Neural cell (in vitro differentiated cells): Measurements from ENCODE around the gene PRSS33.

Experiments
- EP300 ChIP-seq: fragments of 450-650 bp; conservative IDR thresholded peaks from 2 replicates; pipeline ENCODE4 v1.6.1; 2014; ENCODE audit warnings: antibody characterized with exemption, mild to moderate bottlenecking, moderate library complexity; ENCODE audit not compliant: poor library complexity, severe bottlenecking
- EZH2 ChIP-seq: fragments of 200-600, 300-800 bp; shearing (Covaris generic), sonication (generic); IDR thresholded peaks from 2 replicates; pipeline ENCODE4 v1.6.1; 2014; ENCODE audit warnings: antibody characterized with exemption, low read length, borderline replicate concordance, mild to moderate bottlenecking; ENCODE audit not compliant: insufficient read depth, poor library complexity, severe bottlenecking
- POLR2AphosphoS5 ChIP-seq: IDR thresholded peaks from 2 replicates; pipeline ENCODE4 v1.6.1; 2012
- RAD21 ChIP-seq: fragments of 450-650 bp; conservative IDR thresholded peaks from 2 replicates; pipeline ENCODE4 v1.6.1; 2014; ENCODE audit warnings: antibody characterized with exemption, mild to moderate bottlenecking, moderate library complexity
- SMC3 ChIP-seq: fragments of 450-650 bp; conservative IDR thresholded peaks from 2 replicates; pipeline ENCODE4 v1.6.1; 2014; ENCODE audit warnings: antibody characterized with exemption, mild to moderate bottlenecking, moderate library complexity; ENCODE audit not compliant: poor library complexity
- TAF1 ChIP-seq: IDR thresholded peaks from 2 replicates; pipeline ENCODE4 v1.6.1; 2012; ENCODE audit warnings: low read depth
- TF ChIP-seq, protein P1 (sequence below): fragments of 450-650 bp; IDR thresholded peaks from 2 replicates; pipeline ENCODE4 v1.5.1; 2014; ENCODE audit warnings: antibody characterized with exemption, mild to moderate bottlenecking, moderate library complexity; ENCODE audit not compliant: poor library complexity, severe bottlenecking
- TF ChIP-seq, protein P2 (sequence below): IDR thresholded peaks from 2 replicates; pipeline ENCODE4 v1.6.1; 2012; ENCODE audit warnings: borderline replicate concordance

DNA sequence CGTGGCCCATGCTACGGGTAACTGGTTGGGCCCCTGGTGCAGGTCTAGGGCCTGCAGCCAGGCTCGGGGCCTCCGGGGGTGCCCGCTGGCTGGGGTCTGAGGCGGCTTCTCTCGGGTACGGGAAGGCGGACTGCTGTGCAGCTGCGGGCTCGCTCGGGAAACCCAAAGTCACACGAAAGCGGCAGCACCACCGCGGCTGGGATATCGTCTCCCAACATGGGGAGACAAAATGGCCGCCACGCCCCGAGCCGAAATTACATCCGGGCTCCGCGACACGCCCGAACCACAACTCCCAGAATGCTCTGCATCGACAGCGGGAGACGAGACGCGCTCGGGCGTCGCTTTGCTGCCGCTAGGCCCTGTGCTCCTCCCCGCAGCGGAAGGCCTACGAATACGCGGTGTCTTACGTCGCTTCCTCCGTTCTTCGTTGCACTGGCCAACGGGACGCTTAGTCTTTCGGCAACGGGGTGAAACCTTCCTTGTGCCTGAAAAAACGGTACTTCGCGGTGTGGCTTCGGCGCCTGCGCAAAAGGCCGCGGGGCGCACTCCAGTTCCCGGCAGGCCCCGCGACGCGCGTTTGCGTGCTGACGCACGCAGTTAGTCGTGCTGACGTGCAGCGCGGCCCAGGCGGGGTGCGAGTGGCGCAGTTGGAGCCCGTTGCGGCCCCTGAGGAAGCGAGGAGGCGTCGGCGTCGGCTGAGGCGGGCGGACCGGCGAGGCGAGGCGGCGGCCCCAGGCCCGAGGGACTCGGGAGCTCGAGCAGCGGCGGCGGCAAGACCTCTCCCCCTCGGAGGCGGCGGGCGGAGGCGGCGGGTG is 35.1 kb downstream of the PRSS33 start, which contains the start of gene SRRM2:
- TF ChIP-seq POLR2AphosphoS5 (peak; percentile 97), SMC3 (no peak), RAD21 (no peak), EP300 (peak; percentile 78), EZH2 (no peak), TAF1 (peak; percentile 78)
- TF ChIP-seq, protein P1, sequence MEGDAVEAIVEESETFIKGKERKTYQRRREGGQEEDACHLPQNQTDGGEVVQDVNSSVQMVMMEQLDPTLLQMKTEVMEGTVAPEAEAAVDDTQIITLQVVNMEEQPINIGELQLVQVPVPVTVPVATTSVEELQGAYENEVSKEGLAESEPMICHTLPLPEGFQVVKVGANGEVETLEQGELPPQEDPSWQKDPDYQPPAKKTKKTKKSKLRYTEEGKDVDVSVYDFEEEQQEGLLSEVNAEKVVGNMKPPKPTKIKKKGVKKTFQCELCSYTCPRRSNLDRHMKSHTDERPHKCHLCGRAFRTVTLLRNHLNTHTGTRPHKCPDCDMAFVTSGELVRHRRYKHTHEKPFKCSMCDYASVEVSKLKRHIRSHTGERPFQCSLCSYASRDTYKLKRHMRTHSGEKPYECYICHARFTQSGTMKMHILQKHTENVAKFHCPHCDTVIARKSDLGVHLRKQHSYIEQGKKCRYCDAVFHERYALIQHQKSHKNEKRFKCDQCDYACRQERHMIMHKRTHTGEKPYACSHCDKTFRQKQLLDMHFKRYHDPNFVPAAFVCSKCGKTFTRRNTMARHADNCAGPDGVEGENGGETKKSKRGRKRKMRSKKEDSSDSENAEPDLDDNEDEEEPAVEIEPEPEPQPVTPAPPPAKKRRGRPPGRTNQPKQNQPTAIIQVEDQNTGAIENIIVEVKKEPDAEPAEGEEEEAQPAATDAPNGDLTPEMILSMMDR, result peak; percentile 28
- TF ChIP-seq, protein P2, sequence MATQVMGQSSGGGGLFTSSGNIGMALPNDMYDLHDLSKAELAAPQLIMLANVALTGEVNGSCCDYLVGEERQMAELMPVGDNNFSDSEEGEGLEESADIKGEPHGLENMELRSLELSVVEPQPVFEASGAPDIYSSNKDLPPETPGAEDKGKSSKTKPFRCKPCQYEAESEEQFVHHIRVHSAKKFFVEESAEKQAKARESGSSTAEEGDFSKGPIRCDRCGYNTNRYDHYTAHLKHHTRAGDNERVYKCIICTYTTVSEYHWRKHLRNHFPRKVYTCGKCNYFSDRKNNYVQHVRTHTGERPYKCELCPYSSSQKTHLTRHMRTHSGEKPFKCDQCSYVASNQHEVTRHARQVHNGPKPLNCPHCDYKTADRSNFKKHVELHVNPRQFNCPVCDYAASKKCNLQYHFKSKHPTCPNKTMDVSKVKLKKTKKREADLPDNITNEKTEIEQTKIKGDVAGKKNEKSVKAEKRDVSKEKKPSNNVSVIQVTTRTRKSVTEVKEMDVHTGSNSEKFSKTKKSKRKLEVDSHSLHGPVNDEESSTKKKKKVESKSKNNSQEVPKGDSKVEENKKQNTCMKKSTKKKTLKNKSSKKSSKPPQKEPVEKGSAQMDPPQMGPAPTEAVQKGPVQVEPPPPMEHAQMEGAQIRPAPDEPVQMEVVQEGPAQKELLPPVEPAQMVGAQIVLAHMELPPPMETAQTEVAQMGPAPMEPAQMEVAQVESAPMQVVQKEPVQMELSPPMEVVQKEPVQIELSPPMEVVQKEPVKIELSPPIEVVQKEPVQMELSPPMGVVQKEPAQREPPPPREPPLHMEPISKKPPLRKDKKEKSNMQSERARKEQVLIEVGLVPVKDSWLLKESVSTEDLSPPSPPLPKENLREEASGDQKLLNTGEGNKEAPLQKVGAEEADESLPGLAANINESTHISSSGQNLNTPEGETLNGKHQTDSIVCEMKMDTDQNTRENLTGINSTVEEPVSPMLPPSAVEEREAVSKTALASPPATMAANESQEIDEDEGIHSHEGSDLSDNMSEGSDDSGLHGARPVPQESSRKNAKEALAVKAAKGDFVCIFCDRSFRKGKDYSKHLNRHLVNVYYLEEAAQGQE, result peak; percentile 54
